ENCODE data around the gene BICC1. TPM values are rescaled to one million over a fixed set of nuclear protein-coding genes. Genes with fewer than 3 reads are reported as not detected.

BICC1 gene
- total RNA-seq, 1 experiment from 2014 or later: 118 TPM

DNA sequence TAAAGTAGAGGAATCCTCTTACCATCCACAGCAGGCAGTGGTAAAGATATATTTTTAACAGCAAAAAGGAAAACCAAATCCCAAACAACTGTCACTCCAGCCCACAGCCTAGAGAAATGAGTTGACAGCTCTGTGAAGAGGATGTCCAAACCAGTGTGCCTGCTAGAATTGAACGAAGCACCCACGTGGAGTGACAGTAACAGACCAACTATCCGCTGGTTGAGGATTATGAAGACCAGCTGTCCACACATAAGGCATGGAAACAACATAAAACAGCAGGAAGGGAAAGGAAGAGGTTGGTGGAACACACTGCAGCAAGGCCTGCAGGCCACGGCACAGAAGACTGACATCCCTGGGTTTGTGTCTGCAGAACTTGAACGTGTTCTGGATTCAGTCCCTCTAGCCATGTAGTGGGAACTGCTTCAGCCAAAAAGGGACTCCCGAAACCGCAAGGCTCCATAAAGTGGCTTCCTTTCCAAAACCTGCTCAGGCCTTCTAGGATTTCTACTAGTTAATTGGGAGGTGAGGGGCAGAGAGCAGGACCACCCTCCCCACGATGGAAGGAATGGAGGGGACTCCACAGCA, 324.4 kb downstream of the BICC1 start:
- no peaks in the 10 kb centered on the region for H3K4me1 Mint-ChIP-seq (ENCODE audit: low read depth, unreplicated experiment)
- no peaks in the 10 kb centered on the region for H3K9me3 Mint-ChIP-seq (ENCODE audit: unreplicated experiment)
- no peak overlapping the region for H3K4me3 Mint-ChIP-seq (ENCODE audit: unreplicated experiment)
- BruUV-seq (replicated peaks): no TSS peak
- H3K36me3 Mint-ChIP-seq (ENCODE audit: insufficient read depth, unreplicated experiment): peaks cover 35% of the 10 kb centered on the region
- DNase-seq: no peak
- intact Hi-C loops (cut with micrococcal nuclease; ENCODE audit: unreplicated experiment): no loop called here
- POLR2A ChIA-PET: no interaction called here
- H3K27ac Mint-ChIP-seq (ENCODE audit: unreplicated experiment): no peak overlapping the region
- Histone ChIP-seq H3K4me3 (ENCODE audit: low read depth, low read length) (no peak overlapping the region), H3K36me3 (ENCODE audit: control insufficient read depth, insufficient read depth, low read length) (no peaks in the 10 kb centered on the region), H3K9me3 (no peaks in the 10 kb centered on the region), H3K27me3 (replicated peaks; ENCODE audit: control insufficient read depth, insufficient read depth, low read length) (no peaks in the 10 kb centered on the region), H3K4me1 (no peaks in the 10 kb centered on the region)
- TF ChIP-seq, protein P1, sequence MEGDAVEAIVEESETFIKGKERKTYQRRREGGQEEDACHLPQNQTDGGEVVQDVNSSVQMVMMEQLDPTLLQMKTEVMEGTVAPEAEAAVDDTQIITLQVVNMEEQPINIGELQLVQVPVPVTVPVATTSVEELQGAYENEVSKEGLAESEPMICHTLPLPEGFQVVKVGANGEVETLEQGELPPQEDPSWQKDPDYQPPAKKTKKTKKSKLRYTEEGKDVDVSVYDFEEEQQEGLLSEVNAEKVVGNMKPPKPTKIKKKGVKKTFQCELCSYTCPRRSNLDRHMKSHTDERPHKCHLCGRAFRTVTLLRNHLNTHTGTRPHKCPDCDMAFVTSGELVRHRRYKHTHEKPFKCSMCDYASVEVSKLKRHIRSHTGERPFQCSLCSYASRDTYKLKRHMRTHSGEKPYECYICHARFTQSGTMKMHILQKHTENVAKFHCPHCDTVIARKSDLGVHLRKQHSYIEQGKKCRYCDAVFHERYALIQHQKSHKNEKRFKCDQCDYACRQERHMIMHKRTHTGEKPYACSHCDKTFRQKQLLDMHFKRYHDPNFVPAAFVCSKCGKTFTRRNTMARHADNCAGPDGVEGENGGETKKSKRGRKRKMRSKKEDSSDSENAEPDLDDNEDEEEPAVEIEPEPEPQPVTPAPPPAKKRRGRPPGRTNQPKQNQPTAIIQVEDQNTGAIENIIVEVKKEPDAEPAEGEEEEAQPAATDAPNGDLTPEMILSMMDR (IDR thresholded peaks at IDR 0.05; ENCODE audit: insufficient read depth in 1 of 2, low read depth in 1 of 2, low read length in 1 of 2, severe bottlenecking in 1 of 2, unreplicated experiment in 1 of 2): no peak
- CTCF ChIA-PET: no interaction called here
- no peaks in the 10 kb centered on the region for H3K27me3 Mint-ChIP-seq (ENCODE audit: insufficient read depth, unreplicated experiment)

DNA sequence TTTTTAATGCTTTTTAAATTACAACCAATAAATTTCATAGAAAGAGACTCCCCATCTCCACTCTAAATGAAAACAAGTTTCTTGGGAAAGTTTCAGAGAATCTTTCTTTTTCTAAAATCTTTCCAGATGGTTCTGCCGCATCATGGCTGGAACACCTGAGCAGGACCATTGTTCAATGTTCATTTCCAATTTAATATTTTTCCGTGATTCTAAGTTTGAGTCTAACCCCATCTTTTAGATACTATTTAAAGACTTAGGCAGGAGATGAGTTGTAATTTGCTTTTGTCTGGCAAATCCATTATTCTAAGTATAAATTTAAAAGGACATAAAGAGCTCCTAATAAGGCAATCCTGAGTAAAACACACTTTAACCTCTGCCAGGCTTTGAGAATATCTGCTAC, 325.2 kb downstream of the BICC1 start:
- peaks cover 32% of the 10 kb centered on the region for H3K36me3 Mint-ChIP-seq (ENCODE audit: insufficient read depth, unreplicated experiment)

DNA sequence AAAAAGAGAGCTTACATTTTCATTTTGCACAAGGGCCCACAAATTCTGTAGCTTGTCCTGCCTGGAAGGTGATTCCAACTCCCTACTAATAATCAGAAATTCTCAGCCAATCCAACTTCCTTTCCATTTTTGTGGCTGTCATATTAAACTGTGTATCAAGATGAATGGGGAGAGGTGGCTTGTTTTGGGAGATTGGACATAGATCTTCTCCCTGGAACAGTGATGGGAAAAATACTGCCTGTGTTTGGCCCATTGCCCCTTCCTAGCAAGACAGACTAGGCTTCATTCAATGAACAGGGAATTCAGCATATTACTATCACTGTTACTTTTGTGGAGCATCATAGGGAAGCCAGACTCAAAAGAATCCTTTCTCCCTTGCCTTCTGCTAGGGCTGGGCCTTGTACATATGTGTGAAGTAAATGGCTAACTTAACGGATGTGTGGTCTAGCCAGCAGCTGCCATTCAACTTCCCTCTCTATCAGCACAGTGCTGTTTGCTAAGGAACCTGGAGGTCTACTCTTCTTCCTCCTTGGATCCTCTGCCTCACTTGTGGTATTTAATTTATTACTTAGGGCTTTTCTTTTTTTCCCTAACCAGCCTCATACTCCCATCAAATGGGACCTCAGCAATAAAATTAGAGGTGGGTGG, 326.0 kb downstream of the BICC1 start:
- ChIA-PET CTCF (no interaction called here), POLR2A (no interaction called here)
- no peaks in the 10 kb centered on the region for H3K9me3 ChIP-seq

More for the DNA sequence above, 325.2 kb downstream of the BICC1 start:
- Mint-ChIP-seq H3K4me1 (ENCODE audit: low read depth, unreplicated experiment) (no peaks in the 10 kb centered on the region), H3K27ac (ENCODE audit: unreplicated experiment) (no peak overlapping the region), H3K27me3 (ENCODE audit: insufficient read depth, unreplicated experiment) (no peaks in the 10 kb centered on the region), H3K9me3 (ENCODE audit: unreplicated experiment) (no peaks in the 10 kb centered on the region), H3K4me3 (ENCODE audit: unreplicated experiment) (no peak overlapping the region)
- Histone ChIP-seq H3K27me3 (replicated peaks; ENCODE audit: control insufficient read depth, insufficient read depth, low read length) (no peaks in the 10 kb centered on the region), H3K4me3 (ENCODE audit: low read depth, low read length) (no peak overlapping the region), H3K36me3 (ENCODE audit: control insufficient read depth, insufficient read depth, low read length) (no peaks in the 10 kb centered on the region), H3K9me3 (no peaks in the 10 kb centered on the region), H3K4me1 (no peaks in the 10 kb centered on the region)
- ChIA-PET CTCF (no interaction called here), POLR2A (no interaction called here)
- intact Hi-C loops (cut with micrococcal nuclease; ENCODE audit: unreplicated experiment): no loop called here
- TF ChIP-seq, protein P1 (IDR thresholded peaks at IDR 0.05; ENCODE audit: insufficient read depth in 1 of 2, low read depth in 1 of 2, low read length in 1 of 2, severe bottlenecking in 1 of 2, unreplicated experiment in 1 of 2): no peak
- DNase-seq: no peak
- no TSS peak for BruUV-seq (replicated peaks)

More for the DNA sequence above, 326.0 kb downstream of the BICC1 start:
- Mint-ChIP-seq H3K27me3 (ENCODE audit: insufficient read depth, unreplicated experiment) (no peaks in the 10 kb centered on the region), H3K9me3 (ENCODE audit: unreplicated experiment) (no peaks in the 10 kb centered on the region), H3K27ac (ENCODE audit: unreplicated experiment) (no peak overlapping the region), H3K36me3 (ENCODE audit: insufficient read depth, unreplicated experiment) (peaks cover 26% of the 10 kb centered on the region), H3K4me1 (ENCODE audit: low read depth, unreplicated experiment) (peaks cover 4% of the 10 kb centered on the region), H3K4me3 (ENCODE audit: unreplicated experiment) (no peak overlapping the region)
- H3K4me1 ChIP-seq: no peaks in the 10 kb centered on the region
- H3K36me3 ChIP-seq (ENCODE audit: control insufficient read depth, insufficient read depth, low read length): no peaks in the 10 kb centered on the region
- no peaks in the 10 kb centered on the region for H3K27me3 ChIP-seq (replicated peaks; ENCODE audit: control insufficient read depth, insufficient read depth, low read length)
- no TSS peak for BruUV-seq (replicated peaks)
- intact Hi-C loops (cut with micrococcal nuclease; ENCODE audit: unreplicated experiment): no loop called here
- no peak overlapping the region for H3K4me3 ChIP-seq (ENCODE audit: low read depth, low read length)
- DNase-seq: no peak
- TF ChIP-seq, protein P1 (IDR thresholded peaks at IDR 0.05; ENCODE audit: insufficient read depth in 1 of 2, low read depth in 1 of 2, low read length in 1 of 2, severe bottlenecking in 1 of 2, unreplicated experiment in 1 of 2): no peak
